Glutamatergic neuron (in vitro differentiated cells): ENCODE results near the gene ANKRD55. TPM values are rescaled to one million over a fixed set of nuclear protein-coding genes. Genes with fewer than 3 reads are reported as not detected.

Experiments
- DNase-seq: peaks from one replicate; pipeline ENCODE4 v3.0.0; 2022
- H3K27ac Mint-ChIP-seq: one replicate; pipeline ENCODE4 v1.8.0; 2020; ENCODE audit warnings: mild to moderate bottlenecking, mixed read lengths, inconsistent platforms; ENCODE audit not compliant: unreplicated experiment
- H3K27me3 Mint-ChIP-seq: one replicate; pipeline ENCODE4 v1.8.0; 2020; ENCODE audit warnings: mild to moderate bottlenecking, moderate library complexity, mixed read lengths, inconsistent platforms; ENCODE audit not compliant: unreplicated experiment
- H3K36me3 Mint-ChIP-seq: one replicate; pipeline ENCODE4 v1.8.0; 2020; ENCODE audit warnings: mild to moderate bottlenecking, mixed read lengths, inconsistent platforms; ENCODE audit not compliant: unreplicated experiment
- H3K4me1 Mint-ChIP-seq: one replicate; pipeline ENCODE4 v1.8.0; 2020; ENCODE audit warnings: mild to moderate bottlenecking, low read depth, mixed read lengths, inconsistent platforms; ENCODE audit not compliant: unreplicated experiment
- H3K4me3 Mint-ChIP-seq: one replicate; pipeline ENCODE4 v1.8.0; 2020; ENCODE audit warnings: mild to moderate bottlenecking, mixed read lengths, inconsistent platforms; ENCODE audit not compliant: unreplicated experiment
- H3K9me3 Mint-ChIP-seq: one replicate; pipeline ENCODE4 v1.8.0; 2020; ENCODE audit warnings: mild to moderate bottlenecking, moderate library complexity, mixed read lengths, inconsistent platforms; ENCODE audit not compliant: unreplicated experiment
- CTCF ChIP-seq: fragments of 200-600 bp; sonication (generic); IDR thresholded peaks from one replicate; pipeline ENCODE4 v1.5.0; 2021; ENCODE audit not compliant: partially characterized antibody, unreplicated experiment
- total RNA-seq: library from RNA; stranded (reverse); fragmentation: NEBNext Ultra II Directional; extraction: Animal tissue kit (Norgen Biotek cat#: 25700); gene quantifications from one replicate; pipeline ENCODE4 v1.2.1, GENCODE V29; 2021; ENCODE audit not compliant: unreplicated experiment

Gene ANKRD55
- total RNA-seq, 1 donor from 2014 or later = not detected

- Mint-ChIP-seq H3K36me3 (no peaks in the 10 kb centered on the region), H3K4me3 (no peak overlapping the region), H3K4me1 (peaks cover 5% of the 10 kb centered on the region), H3K9me3 (no peaks in the 10 kb centered on the region), H3K27me3 (peaks cover 4% of the 10 kb centered on the region), H3K27ac (no peak overlapping the region)
- no peak for TF ChIP-seq CTCF
- no peak for DNase-seq
Measured at GRCh38 chr5:56169281-56169680, 63.8 kb downstream of the ANKRD55 start.

- H3K9me3 Mint-ChIP-seq = peaks cover 4% of the 10 kb centered on the region
- DNase-seq = no peak
- TF ChIP-seq CTCF = no peak
Measured at GRCh38 chr5:56168066-56168478, 65.1 kb downstream of the ANKRD55 start.

GRCh38 chr5:56167519-56167918 is 65.6 kb downstream of the ANKRD55 start:
- H3K27ac Mint-ChIP-seq = no peak overlapping the region
- peaks cover 5% of the 10 kb centered on the region for H3K9me3 Mint-ChIP-seq
- no peak for DNase-seq
- no peaks in the 10 kb centered on the region for H3K36me3 Mint-ChIP-seq
- TF ChIP-seq CTCF = no peak
- H3K27me3 Mint-ChIP-seq = peaks cover 3% of the 10 kb centered on the region
- H3K4me3 Mint-ChIP-seq = no peak overlapping the region
- peaks cover 8% of the 10 kb centered on the region for H3K4me1 Mint-ChIP-seq

More at GRCh38 chr5:56168066-56168478, 65.1 kb downstream of the ANKRD55 start:
- H3K4me3 Mint-ChIP-seq = no peak overlapping the region
- H3K4me1 Mint-ChIP-seq = peaks cover 8% of the 10 kb centered on the region
- peaks cover 3% of the 10 kb centered on the region for H3K27me3 Mint-ChIP-seq
- H3K27ac Mint-ChIP-seq = no peak overlapping the region
- no peaks in the 10 kb centered on the region for H3K36me3 Mint-ChIP-seq

GRCh38 chr5:56166671-56167385 is 66.3 kb downstream of the ANKRD55 start:
- H3K4me3 Mint-ChIP-seq = no peak overlapping the region
- H3K36me3 Mint-ChIP-seq = no peaks in the 10 kb centered on the region
- no peak overlapping the region for H3K27ac Mint-ChIP-seq
- no peak for DNase-seq
- peaks cover 3% of the 10 kb centered on the region for H3K27me3 Mint-ChIP-seq
- no peak for TF ChIP-seq CTCF
- H3K4me1 Mint-ChIP-seq = peaks cover 11% of the 10 kb centered on the region
- peaks cover 5% of the 10 kb centered on the region for H3K9me3 Mint-ChIP-seq

- DNase-seq = no peak
- TF ChIP-seq CTCF = no peak
- Mint-ChIP-seq H3K27ac (no peak overlapping the region), H3K36me3 (no peaks in the 10 kb centered on the region), H3K4me3 (no peak overlapping the region), H3K27me3 (peaks cover 3% of the 10 kb centered on the region), H3K4me1 (peaks cover 23% of the 10 kb centered on the region), H3K9me3 (peaks cover 5% of the 10 kb centered on the region)
Measured at GRCh38 chr5:56164376-56164775, 68.8 kb downstream of the ANKRD55 start.
